Omental fat pad (tissue), 4 donors: ENCODE measurements around the gene MTF1. TPM values are rescaled to one million over a fixed set of nuclear protein-coding genes. Genes with fewer than 3 reads are reported as not detected.
"Not testable (repeated sequence)": the region's sequence is repeated elsewhere in the genome, so short reads cannot be mapped to it uniquely, and the experiment has no call there.

Experiments
- ATAC-seq: fragments of 150-250 bp; one replicate; pipeline ENCODE4 v1.9.1; 2016; ENCODE audit warnings: mild to moderate bottlenecking, moderate library complexity; ENCODE audit not compliant: low FRiP score
- DNase-seq: peaks from one replicate; pipeline ENCODE4 v3.0.0-alpha.2; 2019; ENCODE audit warnings: low spot score
- CTCF ChIP-seq, 3 donors: fragments of 450-650 bp; IDR thresholded peaks; one replicate each; pipeline ENCODE4 v1.5.1; 2016 to 2017; ENCODE audit warnings: antibody characterized with exemption in 3 of 3, mild to moderate bottlenecking in 3 of 3, moderate library complexity in 2 of 3
- total RNA-seq, 4 donors: library from RNA; depleted of rRNA; stranded (reverse); fragments of >200 nt; gene quantifications; one replicate each; pipeline ENCODE4 v1.1.0, GENCODE V29; 2016

The MTF1 gene
- total RNA-seq, result 1 to 10 TPM; 6.0 to 9.0 (median 7.2) TPM

- peak; percentile 98 for DNase-seq
- peak; percentile 99 for ATAC-seq
- TF ChIP-seq CTCF (IDR thresholded peaks at IDR 0.05), result peak in 2 of 3 donors; percentile 1 to 55
Measured at GRCh38 chr1:37859507-37860345, at the start of gene MTF1. Gene MTF1, minus strand, starts transcription at chr1:37859592. Its CDS starts 1,934 bp downstream, at chr1:37857658.

GRCh38 chr1:37908531-37908930 is 49.1 kb upstream of the MTF1 start:
- ATAC-seq, DNase-seq: not testable (repeated sequence)

GRCh38 chr1:37907416-37908125 is 48.2 kb upstream of the MTF1 start:
- ATAC-seq, DNase-seq: not testable (repeated sequence)

GRCh38 chr1:37906591-37906990 is 47.2 kb upstream of the MTF1 start:
- ATAC-seq, DNase-seq: not testable (repeated sequence)

GRCh38 chr1:37905727-37906126 is 46.3 kb upstream of the MTF1 start:
- no peak for TF ChIP-seq CTCF (IDR thresholded peaks at IDR 0.05)
- no peak for DNase-seq
- ATAC-seq, result no peak

- not testable (repeated sequence) for DNase-seq, ATAC-seq
Measured at GRCh38 chr1:37903921-37904320, 44.5 kb upstream of the MTF1 start.

GRCh38 chr1:37902983-37903382 is 43.6 kb upstream of the MTF1 start:
- ATAC-seq, result no peak
- DNase-seq, result no peak
- no peak for TF ChIP-seq CTCF (IDR thresholded peaks at IDR 0.05)

- ATAC-seq (no peak), DNase-seq (no peak)
- TF ChIP-seq CTCF (IDR thresholded peaks at IDR 0.05), result no peak
Measured at GRCh38 chr1:37901893-37902225, 42.5 kb upstream of the MTF1 start.

GRCh38 chr1:37901191-37901892 is 42.0 kb upstream of the MTF1 start:
- ATAC-seq (no peak), DNase-seq (no peak)
- TF ChIP-seq CTCF (IDR thresholded peaks at IDR 0.05), result no peak

GRCh38 chr1:37897563-37897962 is 38.2 kb upstream of the MTF1 start:
- DNase-seq, ATAC-seq: not testable (repeated sequence)
